Right renal cortex interstitium (tissue), 3 donors: ENCODE data around the gene PPP2R2C. TPM values are rescaled to one million over a fixed set of nuclear protein-coding genes. Genes with fewer than 3 reads are reported as not detected.

Experiments used
- DNase-seq, 3 donors: peaks; one replicate each; pipeline ENCODE4 v3.0.0-alpha.2; 2013; ENCODE audit warnings: low read depth in 3 of 3, low spot score in 2 of 3
- polyA plus RNA-seq, 3 donors: library from polyadenylated mRNA; unstranded; fragments of 120-200 nt; gene quantifications; one replicate each; pipeline ENCODE4 v1.2.1, GENCODE V29; 2013; ENCODE audit not compliant: insufficient read length in 3 of 3

The PPP2R2C gene
- polyA plus RNA-seq, 3 donors, result 0.22 to 0.62 (median 0.39) TPM

DNA sequence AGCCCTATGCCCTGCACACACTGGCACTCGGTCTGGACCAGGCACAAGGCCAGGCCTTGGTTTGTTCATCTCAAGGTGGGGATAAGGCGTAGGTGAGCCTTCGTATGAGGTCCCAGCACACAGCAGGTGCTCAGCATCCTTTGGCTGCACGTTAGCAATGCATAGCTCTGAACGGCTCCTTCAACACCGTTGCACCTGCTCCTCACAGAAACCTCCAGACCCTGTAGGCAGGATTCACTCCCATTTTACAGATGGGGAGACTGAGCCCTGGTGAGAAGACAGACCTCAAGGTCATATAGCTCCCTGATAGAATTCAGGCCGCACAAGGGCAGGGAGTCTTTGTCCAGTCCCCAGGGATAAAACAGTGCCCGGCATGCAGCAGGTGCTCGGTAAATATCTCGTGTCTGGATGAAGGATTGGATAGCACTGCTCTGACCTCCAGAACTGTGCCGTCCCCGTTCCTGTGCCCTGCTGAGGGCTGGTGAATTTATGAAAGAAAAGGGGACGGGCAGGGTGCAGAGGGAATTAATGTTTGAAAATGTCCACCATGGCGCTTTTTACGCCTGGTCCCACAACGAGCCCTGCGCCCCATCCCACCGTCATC lies 2.4 kb downstream of the PPP2R2C start:
- no peak for DNase-seq

GRCh38 chr4:6469144-6469543 lies 3.3 kb downstream of the PPP2R2C start:
- DNase-seq, result no peak

- DNase-seq, result no peak
Observed at GRCh38 chr4:6468376-6468775, 4.0 kb downstream of the PPP2R2C start.

DNA sequence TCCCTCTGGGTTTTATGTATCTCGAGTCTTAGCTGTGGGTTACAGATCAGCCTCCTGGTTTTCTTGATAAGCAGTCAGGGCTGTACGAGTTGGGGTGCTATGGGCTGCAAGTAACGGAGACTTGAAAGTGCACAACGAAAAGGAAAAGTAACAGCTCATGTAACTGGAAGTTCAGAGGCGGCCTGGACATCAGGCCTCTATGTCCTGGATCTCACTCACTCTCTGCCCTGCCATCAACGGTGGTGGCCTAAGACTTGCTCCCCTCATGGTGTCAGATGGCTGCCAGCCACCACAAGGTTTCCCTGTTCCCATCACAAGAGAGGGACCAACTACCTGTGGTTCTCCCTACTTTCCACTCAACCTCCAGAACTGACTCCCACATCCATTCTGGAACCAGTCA lies 4.8 kb downstream of the PPP2R2C start:
- DNase-seq, result no peak

DNA sequence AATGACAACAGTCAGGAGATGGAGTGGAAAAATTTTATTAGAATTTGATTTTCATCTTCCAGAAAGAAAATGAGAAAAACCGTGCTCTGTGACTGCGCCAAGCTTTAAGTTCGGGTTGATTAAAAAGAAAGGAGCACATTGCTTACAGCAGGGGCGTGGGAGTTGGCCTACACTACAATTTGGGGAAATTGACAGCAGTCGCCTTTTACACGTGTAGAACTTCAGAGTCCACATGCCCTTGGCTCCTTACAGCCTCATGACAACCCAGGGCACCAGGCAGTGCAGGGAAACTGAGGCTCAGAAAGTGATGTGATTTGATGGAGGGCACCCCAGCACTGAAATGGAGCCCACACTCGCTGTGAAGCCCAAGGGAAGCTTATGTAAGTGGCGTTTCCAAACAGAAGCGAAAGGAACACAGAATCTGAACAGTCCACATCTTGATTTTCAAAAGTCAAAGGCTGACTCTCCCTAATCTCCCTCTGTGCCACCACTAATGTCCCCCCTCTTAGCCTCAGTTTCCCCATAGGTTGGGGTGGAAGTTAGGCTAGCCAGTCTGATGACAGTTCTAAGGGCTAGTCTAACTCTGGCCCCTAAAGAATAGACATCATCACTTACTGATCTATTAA lies 5.5 kb downstream of the PPP2R2C start:
- no peak for DNase-seq

- DNase-seq, result no peak
Observed at GRCh38 chr4:6465955-6466354, 6.5 kb downstream of the PPP2R2C start.

DNA sequence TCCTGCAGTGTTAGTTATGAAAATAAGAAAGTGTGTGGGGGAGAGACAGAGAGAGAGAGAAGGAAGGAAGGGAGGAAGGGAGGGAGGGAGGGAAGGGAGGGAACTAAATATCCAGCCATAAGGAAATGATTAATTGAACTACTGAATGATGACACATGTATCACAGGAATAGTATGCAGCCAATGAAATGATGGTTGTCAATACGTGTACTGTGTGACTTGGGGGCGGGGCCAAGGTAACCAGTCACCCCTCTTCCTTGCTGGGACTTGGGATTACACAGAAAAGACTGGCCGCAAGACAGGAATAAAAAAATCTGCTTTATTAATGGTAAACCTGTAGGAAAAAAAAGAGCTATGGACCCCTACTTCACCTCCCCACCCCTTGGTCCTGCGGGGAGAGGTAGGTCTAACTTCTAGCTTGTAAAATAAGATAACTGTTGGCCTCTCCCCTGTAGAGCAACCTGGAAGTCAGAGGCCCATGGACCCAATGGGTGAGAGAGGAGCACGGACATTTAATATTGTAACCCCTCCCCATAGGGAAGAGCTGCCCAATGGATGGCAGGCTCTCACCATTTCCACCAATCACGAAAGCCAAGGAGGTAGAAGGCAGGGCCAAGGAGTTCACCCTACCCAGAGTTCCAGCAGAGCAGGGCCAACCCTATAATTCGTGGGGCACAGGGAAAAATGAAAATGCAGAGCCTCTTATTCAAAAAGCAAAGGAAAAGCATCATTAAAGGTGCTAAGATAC lies 7.4 kb downstream of the PPP2R2C start:
- no peak for DNase-seq

DNA sequence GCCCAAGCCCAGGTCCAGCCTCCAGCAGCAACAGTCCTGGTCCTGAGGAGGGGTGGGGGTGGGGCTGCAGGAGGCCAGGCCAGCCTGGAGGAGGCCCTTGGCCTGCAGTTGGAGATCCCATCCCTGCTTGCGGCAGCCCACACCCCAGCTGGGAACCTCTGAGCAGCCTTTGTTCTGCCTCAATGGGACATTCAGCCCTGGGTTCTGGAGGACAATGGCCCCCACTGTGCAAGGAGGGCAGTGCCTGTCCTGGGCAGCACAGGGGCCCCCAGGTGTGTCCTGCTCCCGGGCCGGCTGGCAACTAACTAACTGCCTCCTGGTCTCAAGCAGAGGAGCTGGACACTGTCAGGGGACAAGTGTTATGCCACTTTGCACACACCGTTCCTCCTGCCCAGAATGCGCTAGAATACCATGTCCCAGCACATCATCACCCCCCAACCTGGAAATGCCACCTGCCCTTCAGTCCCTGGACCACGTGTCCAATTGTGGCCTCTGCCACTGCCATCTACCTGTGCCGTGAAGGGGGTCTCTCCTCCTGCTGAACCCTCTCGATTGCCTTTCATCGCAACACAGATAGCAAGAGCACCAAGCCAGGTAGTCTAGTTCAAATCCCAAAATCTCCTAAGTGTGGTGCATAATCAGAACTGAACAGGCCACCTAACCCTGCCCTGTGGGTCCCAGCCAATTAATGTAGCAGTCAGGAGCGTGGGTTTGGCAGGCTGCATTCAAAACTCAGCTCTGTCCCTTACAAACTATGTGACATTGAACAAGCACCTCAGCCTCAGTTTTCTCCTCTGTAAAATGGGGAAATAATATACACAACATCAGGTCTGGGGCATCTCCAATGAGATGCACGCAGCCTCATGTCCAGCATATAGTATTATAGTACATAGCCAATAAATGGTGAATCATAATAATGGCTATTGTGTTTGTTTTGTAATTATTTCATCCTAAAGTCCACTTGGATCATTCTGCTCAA lies 8.8 kb downstream of the PPP2R2C start:
- DNase-seq, result no peak

- DNase-seq, result no peak
Observed at GRCh38 chr4:6461301-6462165, 10.9 kb downstream of the PPP2R2C start.

DNA sequence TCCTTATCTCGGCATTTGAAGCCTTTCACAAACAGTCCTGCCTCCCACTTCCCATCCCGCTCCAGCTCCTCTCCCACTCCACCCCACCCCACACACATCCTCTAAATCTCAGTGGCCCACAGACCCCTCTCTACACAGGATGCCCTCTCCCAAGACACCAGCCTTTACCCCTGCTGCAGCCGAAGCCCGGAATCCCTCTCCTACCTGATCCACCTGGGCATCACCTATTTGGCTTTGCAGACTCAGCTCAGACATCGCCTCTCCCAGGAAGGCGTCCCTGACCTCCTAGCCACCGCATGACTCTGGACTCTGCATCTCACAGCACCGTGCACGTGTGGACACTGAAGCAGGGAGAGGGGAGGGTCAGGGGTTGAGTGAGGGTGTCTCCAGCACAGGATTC lies 11.5 kb downstream of the PPP2R2C start:
- no peak for DNase-seq

- no peak for DNase-seq
Observed at GRCh38 chr4:6458528-6458927, 13.9 kb downstream of the PPP2R2C start.

GRCh38 chr4:6456450-6456849 lies 16.0 kb downstream of the PPP2R2C start:
- no peak for DNase-seq

DNA sequence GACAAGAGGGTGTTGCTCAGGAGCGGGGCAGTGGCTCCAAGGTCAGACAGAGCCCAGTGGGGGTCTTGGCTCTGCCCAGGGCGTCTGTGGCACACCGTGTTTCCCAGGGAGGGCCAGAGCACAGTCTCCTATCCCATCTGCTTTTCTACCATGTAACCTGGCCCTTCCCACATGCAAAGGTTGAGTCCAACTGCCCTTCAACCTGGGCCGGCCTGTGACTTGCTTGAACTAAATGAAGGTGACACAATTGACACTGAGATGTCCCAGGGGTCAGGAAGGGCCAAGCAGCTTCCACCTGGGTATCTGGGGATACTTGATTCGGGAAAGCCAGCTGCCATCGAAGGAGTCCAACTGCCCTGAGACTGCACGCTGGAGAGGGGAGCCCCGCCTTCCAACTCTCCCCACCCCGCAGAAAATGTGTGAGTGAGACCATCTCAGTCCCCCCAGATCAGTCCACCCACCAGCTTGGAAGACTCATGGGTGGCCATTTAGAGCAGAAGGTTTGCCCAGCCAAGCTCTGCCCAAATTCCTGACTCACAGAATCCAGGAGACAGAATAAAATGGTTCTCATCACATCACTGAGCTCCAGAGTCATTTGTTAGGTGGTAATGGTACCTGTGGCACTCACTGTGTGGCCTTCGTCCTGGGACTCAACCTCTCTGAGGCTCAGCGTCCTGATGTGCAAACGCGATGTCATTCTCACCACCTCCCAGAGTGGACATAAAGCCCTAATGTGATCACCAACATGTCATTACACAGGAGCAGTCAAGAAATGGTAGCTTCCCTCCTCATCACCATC lies 18.1 kb downstream of the PPP2R2C start:
- DNase-seq, result no peak

GRCh38 chr4:6453688-6453990 lies 18.8 kb downstream of the PPP2R2C start:
- DNase-seq, result no peak

- DNase-seq, result no peak
Observed at GRCh38 chr4:6452897-6453687, 19.3 kb downstream of the PPP2R2C start.

DNA sequence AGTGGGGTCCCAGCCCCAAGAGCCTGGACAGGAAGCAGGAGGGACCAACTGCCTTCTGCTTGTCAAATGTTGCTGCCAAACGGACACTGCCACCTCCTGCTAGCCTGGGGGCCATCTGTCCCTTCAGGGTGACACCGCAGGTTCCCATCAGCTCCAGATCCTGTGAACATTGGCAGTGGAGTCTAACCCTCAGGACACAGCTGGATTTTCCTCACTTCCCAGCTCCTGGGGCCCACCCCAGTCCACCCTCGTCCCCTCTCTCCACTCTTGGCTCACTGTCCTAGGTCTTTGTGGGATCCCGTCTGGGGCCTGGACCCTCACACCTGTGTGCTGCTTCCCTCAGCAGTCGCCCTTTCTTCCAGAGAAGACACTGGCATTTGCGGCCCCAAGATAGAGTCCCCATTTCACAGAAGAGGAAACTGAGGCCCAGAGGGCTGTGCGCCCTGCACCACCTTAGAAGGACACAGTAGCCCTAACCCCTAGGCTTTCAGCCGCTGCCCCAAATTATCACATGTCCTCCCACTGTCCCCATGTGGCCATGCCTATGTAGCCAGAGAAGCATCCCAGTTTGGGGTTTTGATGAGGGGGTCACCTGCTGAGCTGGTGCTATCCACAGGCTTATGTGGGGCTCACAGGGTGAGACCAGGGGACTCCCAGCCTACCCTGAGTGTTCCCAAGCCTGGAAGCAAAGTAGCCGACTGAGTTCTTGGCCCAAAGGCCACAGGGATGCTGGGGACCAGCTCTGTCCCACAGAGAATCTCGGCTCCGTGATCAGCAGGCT lies 20.1 kb downstream of the PPP2R2C start:
- no peak for DNase-seq

DNA sequence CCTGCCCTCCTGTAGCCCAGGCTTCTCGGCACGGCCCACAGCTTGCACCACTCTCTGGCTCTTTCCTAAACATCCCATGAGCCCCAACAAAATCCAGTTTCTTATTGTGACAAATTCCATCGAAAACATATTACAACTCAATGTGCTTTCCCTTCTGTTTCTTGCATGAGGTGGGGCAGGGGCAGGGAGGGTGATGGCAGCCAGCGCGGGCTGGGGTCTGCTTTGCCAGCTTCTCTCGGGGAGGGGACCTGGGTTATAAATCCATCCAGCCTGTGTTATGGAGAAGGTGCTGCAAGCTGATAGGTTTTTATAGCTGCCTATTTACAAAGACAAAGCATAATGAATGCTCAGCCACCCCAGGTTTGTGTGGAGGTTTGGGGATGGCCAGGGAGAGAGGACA lies 21.1 kb downstream of the PPP2R2C start:
- no peak for DNase-seq

- DNase-seq, result no peak
Observed at GRCh38 chr4:6450709-6451108, 21.7 kb downstream of the PPP2R2C start.
